Measurements from ENCODE around the gene PHF20.
"Not testable (repeated sequence)": the region's sequence is repeated elsewhere in the genome, so short reads cannot be mapped to it uniquely, and the experiment has no call there.

PHF20 gene

GRCh38 chr20:35838205-35838604, 66.4 kb downstream of the PHF20 start:
- Histone ChIP-seq H3K4me3 (ENCODE audit: low read depth, low read length) (no peak overlapping the region), H3K9ac (no peak overlapping the region), H3K4me2 (ENCODE audit: low read length) (no peak overlapping the region), H3K9me3 (ENCODE audit: control insufficient read depth, low read length) (no peaks in the 10 kb centered on the region), H3K36me3 (ENCODE audit: control insufficient read depth, insufficient read depth, low read length) (no peaks in the 10 kb centered on the region), H3K27me3 (ENCODE audit: control insufficient read depth, insufficient read depth, low read length) (no peaks in the 10 kb centered on the region), H3K79me2 (peaks cover 4% of the 10 kb centered on the region), H3K27ac (no peak overlapping the region), H3K4me1 (no peaks in the 10 kb centered on the region), H2AFZ (no peak overlapping the region)
- no peak for TF ChIP-seq CTCF (IDR thresholded peaks at IDR 0.05)

GRCh38 chr20:35839904-35840303, 68.1 kb downstream of the PHF20 start:
- H3K9ac ChIP-seq: no peak overlapping the region
- no peak overlapping the region for H3K4me3 ChIP-seq (ENCODE audit: low read depth, low read length)
- no peak for TF ChIP-seq CTCF (IDR thresholded peaks at IDR 0.05)
- H3K4me2 ChIP-seq (ENCODE audit: low read length): no peak overlapping the region
- peaks cover 4% of the 10 kb centered on the region for H3K79me2 ChIP-seq
- H3K27me3 ChIP-seq (ENCODE audit: control insufficient read depth, insufficient read depth, low read length): no peaks in the 10 kb centered on the region
- H3K4me1 ChIP-seq: no peaks in the 10 kb centered on the region
- H3K27ac ChIP-seq: no peak overlapping the region
- H3K36me3 ChIP-seq (ENCODE audit: control insufficient read depth, insufficient read depth, low read length): no peaks in the 10 kb centered on the region
- no peaks in the 10 kb centered on the region for H3K9me3 ChIP-seq (ENCODE audit: control insufficient read depth, low read length)
- H2AFZ ChIP-seq: no peak overlapping the region

- no peak overlapping the region for H3K9ac ChIP-seq
- H2AFZ ChIP-seq: no peak overlapping the region
- no peaks in the 10 kb centered on the region for H3K4me1 ChIP-seq
- peaks cover 4% of the 10 kb centered on the region for H3K79me2 ChIP-seq
- H3K27me3 ChIP-seq (ENCODE audit: control insufficient read depth, insufficient read depth, low read length): no peaks in the 10 kb centered on the region
- H3K9me3 ChIP-seq (ENCODE audit: control insufficient read depth, low read length): no peaks in the 10 kb centered on the region
- TF ChIP-seq CTCF (IDR thresholded peaks at IDR 0.05): no peak
- no peak overlapping the region for H3K4me2 ChIP-seq (ENCODE audit: low read length)
- no peak overlapping the region for H3K27ac ChIP-seq
- no peaks in the 10 kb centered on the region for H3K36me3 ChIP-seq (ENCODE audit: control insufficient read depth, insufficient read depth, low read length)
- H3K4me3 ChIP-seq (ENCODE audit: low read depth, low read length): no peak overlapping the region
Measured at GRCh38 chr20:35840421-35840820, 68.6 kb downstream of the PHF20 start.

GRCh38 chr20:35842361-35842760, 70.5 kb downstream of the PHF20 start:
- TF ChIP-seq CTCF (IDR thresholded peaks at IDR 0.05): no peak
- Histone ChIP-seq H2AFZ (no peak overlapping the region), H3K4me2 (ENCODE audit: low read length) (no peak overlapping the region), H3K79me2 (peaks cover 4% of the 10 kb centered on the region), H3K4me3 (ENCODE audit: low read depth, low read length) (no peak overlapping the region), H3K36me3 (ENCODE audit: control insufficient read depth, insufficient read depth, low read length) (no peaks in the 10 kb centered on the region), H3K27me3 (ENCODE audit: control insufficient read depth, insufficient read depth, low read length) (no peaks in the 10 kb centered on the region), H3K27ac (no peak overlapping the region), H3K9ac (no peak overlapping the region), H3K4me1 (no peaks in the 10 kb centered on the region), H3K9me3 (ENCODE audit: control insufficient read depth, low read length) (no peaks in the 10 kb centered on the region)

GRCh38 chr20:35843894-35844293, 72.1 kb downstream of the PHF20 start:
- not testable (repeated sequence) for H3K27ac ChIP-seq; H3K36me3 ChIP-seq (ENCODE audit: control insufficient read depth, insufficient read depth, low read length); H3K27me3 ChIP-seq (ENCODE audit: control insufficient read depth, insufficient read depth, low read length); H3K9me3 ChIP-seq (ENCODE audit: control insufficient read depth, low read length); H3K9ac ChIP-seq; H3K4me3 ChIP-seq (ENCODE audit: low read depth, low read length); H3K4me1 ChIP-seq; H2AFZ ChIP-seq; H3K4me2 ChIP-seq (ENCODE audit: low read length); H3K79me2 ChIP-seq
